Mesenchymal stem cell (in vitro differentiated cells and primary cell): Measurements from ENCODE around the gene SRSF8.
A peak's percentile ranks its signal among the peaks of the same experiment; 100 is the strongest.

Source experiments
- DNase-seq: peaks from one replicate; pipeline ENCODE4 v3.0.0-alpha.2; 2013
- H2AFZ ChIP-seq: one replicate; pipeline ENCODE4 v1.6.1; 2013; ENCODE audit warnings: low read depth, mild to moderate bottlenecking, control low read depth, inconsistent platforms, low read length, moderate library complexity
- H2AK5ac ChIP-seq: 2 replicates; pipeline ENCODE4 v1.6.1; 2013; ENCODE audit warnings: low read length, moderate library complexity, mild to moderate bottlenecking, inconsistent platforms; ENCODE audit not compliant: severe bottlenecking
- H2BK120ac ChIP-seq: one replicate; pipeline ENCODE4 v1.6.1; 2013; ENCODE audit warnings: low read depth, mild to moderate bottlenecking, inconsistent platforms, low read length, moderate library complexity
- H2BK12ac ChIP-seq, 2 experiments: one replicate each; pipeline ENCODE4 v1.6.1; 2013; ENCODE audit warnings: inconsistent platforms in 2 of 2, low read length in 2 of 2, mild to moderate bottlenecking in 2 of 2, moderate library complexity in 2 of 2, control low read depth in 1 of 2
- H2BK15ac ChIP-seq: one replicate; pipeline ENCODE4 v1.6.1; 2013; ENCODE audit warnings: mild to moderate bottlenecking, low read depth, inconsistent platforms; ENCODE audit not compliant: poor library complexity, severe bottlenecking
- H2BK5ac ChIP-seq: 2 replicates; pipeline ENCODE4 v1.6.1; 2013; ENCODE audit warnings: low read depth, mild to moderate bottlenecking, low read length, control low read depth, inconsistent platforms; ENCODE audit not compliant: poor library complexity, severe bottlenecking
- H3K14ac ChIP-seq, 2 experiments: one replicate each; pipeline ENCODE4 v1.6.1; 2013; ENCODE audit warnings: inconsistent platforms in 2 of 2, low read length in 2 of 2, control low read depth in 1 of 2, mild to moderate bottlenecking in 1 of 2, moderate library complexity in 1 of 2
- H3K18ac ChIP-seq, 2 experiments: one replicate each; pipeline ENCODE4 v1.6.1; 2013; ENCODE audit warnings: inconsistent platforms in 2 of 2, low read length in 2 of 2, control low read depth in 1 of 2, low read depth in 1 of 2, mild to moderate bottlenecking in 1 of 2
- H3K23ac ChIP-seq, 2 experiments: one replicate each; pipeline ENCODE4 v1.6.1; 2013; ENCODE audit warnings: inconsistent platforms in 2 of 2, low read length in 2 of 2, mild to moderate bottlenecking in 2 of 2, moderate library complexity in 2 of 2, control low read depth in 1 of 2
- H3K27ac ChIP-seq: 2 replicates; pipeline ENCODE4 v1.5.1; 2013; ENCODE audit warnings: mild to moderate bottlenecking, moderate library complexity, low read length, control low read depth, inconsistent platforms; ENCODE audit not compliant: poor library complexity, severe bottlenecking
- H3K27me3 ChIP-seq, 2 experiments: 2 replicates each; pipeline versions ENCODE4 v1.6.1 to v1.7.0; 2013; ENCODE audit warnings: low read length in 2 of 2, mild to moderate bottlenecking in 2 of 2, moderate library complexity in 2 of 2, control low read depth in 1 of 2, inconsistent platforms in 1 of 2; ENCODE audit not compliant: control insufficient read depth in 1 of 2, insufficient read depth in 1 of 2
- H3K36me3 ChIP-seq, 2 experiments: 2 replicates each; pipeline versions ENCODE4 v1.6.1 to v1.7.0; 2013; ENCODE audit warnings: low read length in 2 of 2, control low read depth in 1 of 2, inconsistent platforms in 1 of 2, low read depth in 1 of 2, mild to moderate bottlenecking in 1 of 2; ENCODE audit not compliant: insufficient read depth in 2 of 2, control insufficient read depth in 1 of 2
- H3K4ac ChIP-seq, 2 experiments: one replicate each; pipeline ENCODE4 v1.6.1; 2013; ENCODE audit warnings: inconsistent platforms in 2 of 2, low read length in 2 of 2, mild to moderate bottlenecking in 2 of 2, moderate library complexity in 2 of 2, control low read depth in 1 of 2, low read depth in 1 of 2
- H3K4me1 ChIP-seq: 2 replicates; pipeline ENCODE4 v1.6.1; 2013; ENCODE audit warnings: low read depth, low read length, control low read depth; ENCODE audit not compliant: control insufficient read depth, insufficient read depth
- H3K4me2 ChIP-seq: 2 replicates; pipeline ENCODE4 v1.6.1; 2013; ENCODE audit warnings: low read length, mild to moderate bottlenecking, inconsistent platforms; ENCODE audit not compliant: poor library complexity, severe bottlenecking
- H3K4me3 ChIP-seq, 2 experiments: 2 replicates each; pipeline versions ENCODE4 v1.5.1 to v1.7.0; 2013; ENCODE audit warnings: low read length in 2 of 2, mild to moderate bottlenecking in 2 of 2, control low read depth in 1 of 2, low read depth in 1 of 2; ENCODE audit not compliant: insufficient read depth in 1 of 2
- H3K79me1 ChIP-seq: replicated peaks from 2 replicates; pipeline ENCODE4 v1.6.1; 2013; ENCODE audit warnings: mild to moderate bottlenecking, control low read depth, low read length, inconsistent platforms; ENCODE audit not compliant: poor library complexity, severe bottlenecking
- H3K9ac ChIP-seq: 2 replicates; pipeline ENCODE4 v1.7.0; 2013; ENCODE audit warnings: mild to moderate bottlenecking, low read length, moderate library complexity
- H3K9me3 ChIP-seq: 2 replicates; pipeline ENCODE4 v1.7.0; 2013; ENCODE audit warnings: mild to moderate bottlenecking, low read length; ENCODE audit not compliant: control insufficient read depth
- H4K8ac ChIP-seq: one replicate; pipeline ENCODE4 v1.6.1; 2013; ENCODE audit warnings: inconsistent platforms, mild to moderate bottlenecking, low read length, moderate library complexity
- H4K91ac ChIP-seq: one replicate; pipeline ENCODE4 v1.6.1; 2013; ENCODE audit warnings: mild to moderate bottlenecking, low read length, inconsistent platforms
- WGBS: methylation state at CpG from one replicate; pipeline ENCODE4 v1.1.7; 2013; ENCODE audit warnings: mixed read lengths; 5-methylcytosine and 5-hydroxymethylcytosine counted together

SRSF8 gene

DNA sequence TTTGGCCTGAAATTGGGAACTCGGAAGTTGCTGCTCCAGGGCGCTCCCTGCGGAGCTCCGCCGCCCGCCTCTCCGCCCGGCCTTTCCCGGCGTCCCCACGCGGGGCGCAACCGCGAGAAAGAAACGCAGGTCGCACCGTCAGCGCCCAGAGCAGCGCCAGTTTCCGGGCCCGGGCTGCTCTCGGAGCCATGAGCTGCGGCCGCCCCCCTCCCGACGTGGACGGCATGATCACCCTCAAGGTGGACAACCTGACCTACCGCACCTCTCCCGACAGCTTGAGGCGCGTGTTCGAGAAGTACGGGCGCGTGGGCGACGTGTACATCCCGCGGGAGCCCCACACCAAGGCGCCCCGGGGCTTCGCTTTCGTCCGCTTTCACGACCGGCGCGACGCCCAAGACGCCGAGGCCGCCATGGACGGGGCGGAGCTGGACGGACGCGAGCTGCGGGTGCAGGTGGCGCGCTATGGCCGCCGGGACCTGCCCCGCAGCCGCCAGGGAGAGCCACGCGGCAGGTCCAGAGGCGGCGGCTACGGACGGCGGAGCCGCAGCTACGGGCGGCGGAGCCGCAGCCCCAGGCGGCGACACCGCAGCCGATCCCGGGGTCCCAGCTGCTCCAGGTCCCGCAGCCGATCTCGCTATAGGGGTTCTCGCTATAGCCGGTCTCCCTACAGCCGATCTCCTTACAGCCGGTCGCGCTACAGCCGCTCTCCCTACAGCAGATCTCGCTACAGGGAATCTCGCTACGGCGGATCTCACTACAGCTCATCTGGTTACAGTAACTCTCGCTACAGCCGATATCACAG lies 521 bp downstream of the SRSF8 start:
- peak overlapping the region; percentile 11 for H2BK5ac ChIP-seq
- peak overlapping the region; percentile 11 for H2BK120ac ChIP-seq
- no peak overlapping the region for H2BK15ac ChIP-seq
- H3K79me1 ChIP-seq = peaks cover 2% of the 10 kb centered on the region
- H3K23ac ChIP-seq = peak overlapping the region; percentile 2 to 95
- no peaks in the 10 kb centered on the region for H3K4me1 ChIP-seq
- no peaks in the 10 kb centered on the region for H3K27me3 ChIP-seq
- H2BK12ac ChIP-seq = peak overlapping the region in 1 of 2 experiments; percentile 92
- peak overlapping the region; percentile 62 for H4K8ac ChIP-seq
- H4K91ac ChIP-seq = peak overlapping the region; percentile 60
- H3K4me2 ChIP-seq = peak overlapping the region; percentile 58
- H3K18ac ChIP-seq = peak overlapping the region; percentile 16 to 97
- H3K14ac ChIP-seq = peak overlapping the region in 1 of 2 experiments; percentile 98
- peak overlapping the region; percentile 96 for H3K9ac ChIP-seq
- no peak overlapping the region for H2AK5ac ChIP-seq
- peak; percentile 84 for DNase-seq
- H3K4me3 ChIP-seq = peak overlapping the region; percentile 69 to 93
- H3K4ac ChIP-seq = peak overlapping the region; percentile 20 to 93
- peak overlapping the region; percentile 96 for H2AFZ ChIP-seq
- peak overlapping the region; percentile 85 for H3K27ac ChIP-seq
- WGBS = under 1% methylated on average over 74 of the region's 98 CpGs
- peaks cover 0 to 6% of the 10 kb centered on the region in 2 experiments for H3K36me3 ChIP-seq
- no peaks in the 10 kb centered on the region for H3K9me3 ChIP-seq

DNA sequence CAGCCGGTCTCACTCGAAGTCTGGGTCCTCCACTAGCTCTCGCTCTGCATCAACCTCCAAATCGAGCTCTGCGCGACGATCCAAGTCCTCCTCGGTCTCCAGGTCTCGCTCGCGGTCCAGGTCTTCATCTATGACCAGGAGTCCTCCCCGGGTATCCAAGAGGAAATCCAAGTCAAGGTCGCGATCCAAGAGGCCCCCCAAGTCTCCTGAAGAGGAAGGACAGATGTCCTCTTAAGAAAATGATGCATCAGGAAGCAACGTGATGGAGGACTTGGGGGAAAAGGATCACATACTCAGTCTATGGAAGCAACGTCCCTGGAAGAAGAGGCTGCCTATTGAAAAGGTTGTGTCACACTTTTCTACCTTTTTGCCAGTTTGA lies 1.1 kb downstream of the SRSF8 start:
- H3K27me3 ChIP-seq = no peaks in the 10 kb centered on the region
- H2AK5ac ChIP-seq = no peak overlapping the region
- no peaks in the 10 kb centered on the region for H3K9me3 ChIP-seq
- H4K91ac ChIP-seq = peak overlapping the region; percentile 60
- H3K9ac ChIP-seq = peak overlapping the region; percentile 96
- H3K36me3 ChIP-seq = peaks cover 0 to 6% of the 10 kb centered on the region in 2 experiments
- under 1% methylated on average over 16 of the region's 16 CpGs for WGBS
- H3K18ac ChIP-seq = peak overlapping the region; percentile 16 to 97
- H3K4me2 ChIP-seq = peak overlapping the region; percentile 41
- peak overlapping the region; percentile 69 to 93 for H3K4me3 ChIP-seq
- H2BK15ac ChIP-seq = no peak overlapping the region
- H3K79me1 ChIP-seq = peaks cover 2% of the 10 kb centered on the region
- peak overlapping the region in 1 of 2 experiments; percentile 92 for H2BK12ac ChIP-seq
- H3K23ac ChIP-seq = peak overlapping the region in 1 of 2 experiments; percentile 95
- peak overlapping the region; percentile 96 for H2AFZ ChIP-seq
- DNase-seq = no peak
- H3K4ac ChIP-seq = peak overlapping the region; percentile 16 to 93
- H4K8ac ChIP-seq = peak overlapping the region; percentile 72
- H2BK5ac ChIP-seq = no peak overlapping the region
- no peaks in the 10 kb centered on the region for H3K4me1 ChIP-seq
- H3K27ac ChIP-seq = peak overlapping the region; percentile 78
- H2BK120ac ChIP-seq = no peak overlapping the region
- peak overlapping the region in 1 of 2 experiments; percentile 98 for H3K14ac ChIP-seq

GRCh38 chr11:95068549-95068948 lies 1.8 kb downstream of the SRSF8 start:
- WGBS = 0% methylated on average over 5 of the region's 5 CpGs
- Histone ChIP-seq H2AK5ac (no peak overlapping the region), H3K27me3 (no peaks in the 10 kb centered on the region)

DNA sequence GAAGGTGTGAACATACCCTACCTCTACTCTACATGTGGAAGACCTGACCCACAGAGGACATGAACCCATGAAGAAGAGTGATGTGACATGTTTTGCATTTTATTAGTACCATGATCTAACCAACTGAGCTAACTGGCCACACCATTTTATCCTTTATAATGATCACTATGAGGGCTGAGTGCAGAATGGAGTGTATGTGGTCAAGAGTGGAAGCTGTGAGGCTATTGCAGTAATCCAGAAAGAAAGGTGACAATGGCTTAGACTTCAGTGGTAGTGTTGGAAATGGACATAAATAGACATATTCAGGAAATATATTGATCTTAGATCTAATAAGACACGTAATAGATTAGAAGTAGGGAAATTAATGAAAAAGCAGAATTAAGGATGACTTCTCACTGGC lies 3.8 kb downstream of the SRSF8 start:
- Histone ChIP-seq H2BK5ac (no peak overlapping the region), H2AFZ (no peak overlapping the region), H2BK15ac (no peak overlapping the region), H4K8ac (no peak overlapping the region), H3K4me2 (no peak overlapping the region), H2AK5ac (no peak overlapping the region), H3K4me1 (peaks cover 3% of the 10 kb centered on the region), H3K9me3 (no peaks in the 10 kb centered on the region), H3K27me3 (no peaks in the 10 kb centered on the region), H2BK120ac (no peak overlapping the region), H3K27ac (no peak overlapping the region), H3K14ac (no peak overlapping the region), H3K36me3 (peaks cover 0 to 6% of the 10 kb centered on the region in 2 experiments), H4K91ac (no peak overlapping the region), H3K79me1 (peaks cover 3% of the 10 kb centered on the region), H3K4me3 (no peak overlapping the region), H3K23ac (no peak overlapping the region), H3K9ac (no peak overlapping the region), H2BK12ac (no peak overlapping the region), H3K4ac (no peak overlapping the region), H3K18ac (no peak overlapping the region)
- DNase-seq = no peak
- 93% methylated on average over 1 of the region's 1 CpG for WGBS

More at GRCh38 chr11:95068549-95068948, 1.8 kb downstream of the SRSF8 start:
- peaks cover 0 to 6% of the 10 kb centered on the region in 2 experiments for H3K36me3 ChIP-seq
- no peak overlapping the region for H2AFZ ChIP-seq
- H3K14ac ChIP-seq = no peak overlapping the region
- H2BK12ac ChIP-seq = no peak overlapping the region
- no peak overlapping the region for H3K23ac ChIP-seq
- no peak overlapping the region for H4K8ac ChIP-seq
- no peak overlapping the region for H4K91ac ChIP-seq
- no peaks in the 10 kb centered on the region for H3K9me3 ChIP-seq
- H3K79me1 ChIP-seq = peaks cover 3% of the 10 kb centered on the region
- no peak overlapping the region for H3K18ac ChIP-seq
- H2BK120ac ChIP-seq = no peak overlapping the region
- H3K4me1 ChIP-seq = no peaks in the 10 kb centered on the region
- peak overlapping the region; percentile 20 for H3K4me2 ChIP-seq
- DNase-seq = peak; percentile 97
- no peak overlapping the region for H2BK15ac ChIP-seq
- H2BK5ac ChIP-seq = no peak overlapping the region
- peak overlapping the region; percentile 96 for H3K9ac ChIP-seq
- H3K4ac ChIP-seq = no peak overlapping the region
- no peak overlapping the region for H3K27ac ChIP-seq
- H3K4me3 ChIP-seq = peak overlapping the region in 1 of 2 experiments; percentile 93
